HepG2 (cell line): Measurements from ENCODE around the gene CCND1. TPM values are rescaled to one million over a fixed set of nuclear protein-coding genes. Genes with fewer than 3 reads are reported as not detected.

Experiments used
- ARID5B ChIP-seq: IDR thresholded peaks from 2 replicates; pipeline ENCODE4 v1.4.0; 2020; ENCODE audit warnings: mild to moderate bottlenecking, missing genetic modification reagents
- ATF5 ChIP-seq: sonication (generic); formaldehyde crosslinking; IDR thresholded peaks from 2 replicates; pipeline ENCODE4 v1.4.0; 2020; ENCODE audit warnings: mild to moderate bottlenecking, low read depth, missing genetic modification reagents
- ETV5 ChIP-seq: IDR thresholded peaks from 2 replicates; pipeline ENCODE4 v1.6.1; 2018; ENCODE audit warnings: missing biosample characterization, missing genetic modification reagents, inconsistent platforms, borderline replicate concordance
- FOSL1 ChIP-seq: sonication (generic); formaldehyde crosslinking; IDR thresholded peaks from 2 replicates; pipeline ENCODE4 v1.9.0; 2021; ENCODE audit warnings: missing genetic modification reagents, borderline replicate concordance
- FOSL2 ChIP-seq: sonication (generic); formaldehyde crosslinking; IDR thresholded peaks from 2 replicates; pipeline ENCODE4 v1.4.0; 2020; ENCODE audit warnings: missing genetic modification reagents
- FOXP1 ChIP-seq, 2 experiments: fragments of 450-650 bp in 1 of 2; IDR thresholded peaks; 2 replicates each; pipeline ENCODE4 v1.6.1; 2017 to 2018; ENCODE audit warnings: antibody characterized with exemption in 1 of 2
- MXD3 ChIP-seq: IDR thresholded peaks from 2 replicates; pipeline ENCODE4 v1.6.1; 2016; ENCODE audit warnings: mild to moderate bottlenecking, missing biosample characterization, missing genetic modification reagents
- SSRP1 ChIP-seq: IDR thresholded peaks from 2 replicates; pipeline ENCODE4 v1.6.1; 2016; ENCODE audit warnings: control low read depth
- TARDBP ChIP-seq: sonication (generic); formaldehyde crosslinking; IDR thresholded peaks from 2 replicates; pipeline ENCODE4 v1.8.0; 2022; ENCODE audit warnings: mild to moderate bottlenecking, missing genetic modification reagents
- TEF ChIP-seq: sonication (generic); formaldehyde crosslinking; IDR thresholded peaks from 2 replicates; pipeline ENCODE4 v1.5.0; 2020; ENCODE audit warnings: missing genetic modification reagents
- THAP11 ChIP-seq: IDR thresholded peaks from 2 replicates; pipeline ENCODE4 v1.6.1; 2016; ENCODE audit warnings: missing biosample characterization, missing genetic modification reagents
- ZFP41 ChIP-seq: sonication (generic); formaldehyde crosslinking; IDR thresholded peaks from 2 replicates; pipeline ENCODE4 v1.4.0; 2020; ENCODE audit warnings: mild to moderate bottlenecking, missing genetic modification reagents, borderline replicate concordance
- ZNF280B ChIP-seq: sonication (generic); formaldehyde crosslinking; IDR thresholded peaks from 2 replicates; pipeline ENCODE4 v1.5.0; 2020; ENCODE audit warnings: missing genetic modification reagents, mild to moderate bottlenecking, borderline replicate concordance
- ZNF282 ChIP-seq: fragments of 450-650 bp; IDR thresholded peaks from 2 replicates; pipeline ENCODE4 v1.6.1; 2018; ENCODE audit not compliant: partially characterized antibody
- ZNF414 ChIP-seq: sonication (generic); formaldehyde crosslinking; IDR thresholded peaks from 2 replicates; pipeline ENCODE4 v1.5.0; 2020; ENCODE audit warnings: missing genetic modification reagents
- ZNF503 ChIP-seq: sonication (generic); formaldehyde crosslinking; IDR thresholded peaks from 2 replicates; pipeline ENCODE4 v1.4.0; 2020; ENCODE audit warnings: missing genetic modification reagents
- ZNF572 ChIP-seq: sonication (generic); formaldehyde crosslinking; IDR thresholded peaks from 2 replicates; pipeline ENCODE4 v1.5.1; 2020; ENCODE audit warnings: mild to moderate bottlenecking, missing genetic modification reagents
- ZNF720 ChIP-seq: sonication (generic); formaldehyde crosslinking; IDR thresholded peaks from 2 replicates; pipeline ENCODE4 v1.4.0; 2020; ENCODE audit warnings: missing genetic modification reagents
- ZSCAN9 ChIP-seq: IDR thresholded peaks from 2 replicates; pipeline ENCODE4 v1.6.1; 2016; ENCODE audit warnings: borderline replicate concordance
- polyA plus RNA-seq, 8 experiments: library from polyadenylated mRNA; depleted of rRNA in 3 of 8; stranded (reverse) in 7 of 8; unstranded in 1 of 8; fragments of >200 nt; fragmentation: Illumina TruSeq in 4 of 8; extraction: Trizol in 4 of 8; gene quantifications; 2 replicates each; pipeline versions ENCODE4 v1.2.1 to v1.2.3, GENCODE V29; 2011 to 2016; ENCODE audit warnings: low read depth in 4 of 8, missing spikeins in 1 of 8, mixed read lengths in 1 of 8; ENCODE audit not compliant: insufficient read depth in 1 of 8
- total RNA-seq, 5 experiments: library from RNA; depleted of rRNA; stranded (reverse); fragments of >200 nt; fragmentation: Illumina TruSeq; extraction: Trizol; gene quantifications; 2 replicates each; pipeline ENCODE4 v1.2.3, GENCODE V29; 2016; ENCODE audit warnings: low read depth in 1 of 5

CCND1 gene
- total and polyA plus RNA-seq, 2 of the 13 experiments (the other 11 are each of a cell fraction or from before 2014, with no cell fraction given), result 107 to 136 TPM

GRCh38 chr11:69638941-69639681 is 1.8 kb upstream of the CCND1 start (continued):
- TF ChIP-seq ZNF280B (CRISPR knock-in tag) (peak; percentile 49; the same call in 1 of the 2 replicates), MXD3 (CRISPR knock-in tag) (peak; percentile 84), ZNF414 (CRISPR knock-in tag) (no peak), ARID5B (CRISPR knock-in tag) (peak; percentile 52; the same call in 1 of the 2 replicates), TARDBP (CRISPR knock-in tag) (no peak; the same call in 1 of the 2 replicates), FOXP1 (IDR thresholded peaks at IDR 0.05) (no peak), FOXP1 (CRISPR knock-in tag; IDR thresholded peaks at IDR 0.05) (no peak), ZNF720 (CRISPR knock-in tag) (no peak), FOSL1 (CRISPR knock-in tag) (no peak), SSRP1 (CRISPR knock-in tag) (no peak), ATF5 (CRISPR knock-in tag) (no peak), TEF (CRISPR knock-in tag) (no peak), ZFP41 (CRISPR knock-in tag) (no peak), ZSCAN9 (CRISPR knock-in tag) (no peak), ZNF503 (CRISPR knock-in tag) (peak; percentile 52; the same call in 1 of the 2 replicates), ZNF282 (no peak), ZNF572 (CRISPR knock-in tag) (no peak), ETV5 (CRISPR knock-in tag) (peak; percentile 19; the same call in 1 of the 2 replicates), THAP11 (no peak), FOSL2 (CRISPR knock-in tag) (no peak)
